Inflammatory macrophage (primary cell): ENCODE data around the gene STAG1.
"Not testable (repeated sequence)": the region's sequence is repeated elsewhere in the genome, so short reads cannot be mapped to it uniquely, and the experiment has no call there.

ENCODE experiments used
- DNase-seq, 2 donors: peaks; one replicate each; pipeline ENCODE4 v3.0.0-alpha.2; 2020 to 2022

The STAG1 gene

DNA sequence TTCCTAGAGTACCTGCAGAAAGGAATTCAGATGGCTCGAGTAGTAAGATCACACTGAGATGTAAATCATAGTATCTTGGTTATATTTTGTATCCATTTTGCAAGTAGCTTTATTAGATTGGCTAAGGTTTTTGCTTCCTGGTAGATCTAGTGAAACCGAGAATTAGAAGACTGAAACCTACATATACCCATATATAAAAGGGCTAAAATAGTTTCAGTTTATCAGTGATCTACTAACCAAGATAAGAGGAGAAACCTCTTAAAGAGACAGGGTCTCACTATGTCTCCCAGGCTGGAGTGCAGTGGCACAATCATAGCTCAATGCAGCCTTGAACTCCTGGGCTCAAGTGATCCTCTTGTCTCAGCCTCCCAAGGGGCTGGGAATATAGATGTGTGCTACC, 366.7 kb downstream of the STAG1 start:
- DNase-seq = no peak

DNA sequence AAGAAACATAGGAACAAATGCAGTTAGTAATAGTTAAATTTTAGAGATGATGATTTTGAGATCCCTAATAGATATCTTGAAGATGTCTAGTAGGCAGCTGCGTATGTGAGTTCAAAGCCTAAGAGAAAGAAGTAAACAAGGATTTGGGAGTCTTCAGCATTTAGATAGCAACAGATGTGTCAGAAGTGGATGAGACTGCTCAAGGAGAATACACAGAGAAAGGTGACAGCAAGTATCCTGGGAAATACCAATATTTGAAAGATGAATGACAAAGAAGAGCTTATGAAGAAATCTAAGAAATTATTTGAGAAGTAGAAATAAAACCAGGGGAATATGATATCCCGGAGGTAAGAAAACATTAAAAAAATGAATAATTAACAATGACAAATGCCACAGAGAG, 371.1 kb downstream of the STAG1 start:
- DNase-seq = no peak

DNA sequence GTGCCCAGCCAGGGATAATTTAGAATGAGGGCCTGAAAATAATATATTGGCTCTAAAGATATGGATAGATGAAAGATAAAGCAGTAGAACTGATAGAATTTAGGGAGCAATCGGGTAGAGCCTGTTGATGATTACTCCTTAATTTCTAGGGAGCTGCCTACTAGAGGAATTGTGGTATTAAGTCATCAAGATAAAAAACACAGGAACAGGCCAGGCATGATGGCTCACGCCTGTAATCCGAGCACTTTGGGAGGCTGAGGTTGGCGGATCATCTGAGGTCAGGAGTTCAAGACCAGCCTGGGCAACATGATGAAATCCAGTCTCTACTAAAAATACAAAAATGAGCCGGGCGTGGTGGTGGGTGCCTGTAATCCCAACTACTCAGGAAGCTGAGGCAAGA, 371.6 kb downstream of the STAG1 start:
- no peak for DNase-seq

DNA sequence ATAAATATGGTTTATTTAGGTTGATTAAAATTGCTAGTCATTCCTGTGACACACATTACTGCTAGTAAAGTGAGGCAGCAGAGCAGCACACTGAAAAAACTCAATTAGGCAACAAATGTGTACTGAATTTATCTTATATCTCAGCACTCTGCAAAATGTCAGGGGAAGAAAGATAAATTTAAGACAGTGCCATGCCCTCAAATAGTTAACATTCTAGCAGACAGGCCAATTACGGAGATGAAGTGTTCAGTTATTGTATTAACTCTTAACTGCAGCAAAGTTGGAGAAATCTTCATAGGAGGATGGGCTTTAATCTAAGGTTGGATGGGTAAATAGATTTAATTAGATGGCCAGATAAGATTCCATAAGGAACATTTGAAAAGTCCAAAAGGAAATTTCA, 374.2 kb downstream of the STAG1 start:
- no peak for DNase-seq

DNA sequence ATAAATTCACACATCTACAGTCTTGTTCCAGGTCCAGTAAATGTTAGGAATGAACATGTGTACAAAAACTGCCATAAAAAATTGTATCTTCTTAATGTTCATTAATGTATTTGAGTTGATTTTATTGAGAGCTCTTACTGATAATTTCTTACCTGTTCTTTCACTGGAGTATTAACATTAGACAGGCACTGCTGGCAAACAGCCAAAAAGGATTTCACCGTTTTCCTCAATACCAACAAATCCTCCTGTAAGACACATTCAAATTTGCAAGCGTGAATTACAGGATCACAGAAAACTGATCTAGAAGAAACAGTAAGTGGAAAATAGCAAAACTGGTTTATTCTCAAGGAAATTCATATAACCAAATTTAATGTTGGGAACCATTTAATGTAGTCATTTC, 374.7 kb downstream of the STAG1 start:
- no peak for DNase-seq

DNA sequence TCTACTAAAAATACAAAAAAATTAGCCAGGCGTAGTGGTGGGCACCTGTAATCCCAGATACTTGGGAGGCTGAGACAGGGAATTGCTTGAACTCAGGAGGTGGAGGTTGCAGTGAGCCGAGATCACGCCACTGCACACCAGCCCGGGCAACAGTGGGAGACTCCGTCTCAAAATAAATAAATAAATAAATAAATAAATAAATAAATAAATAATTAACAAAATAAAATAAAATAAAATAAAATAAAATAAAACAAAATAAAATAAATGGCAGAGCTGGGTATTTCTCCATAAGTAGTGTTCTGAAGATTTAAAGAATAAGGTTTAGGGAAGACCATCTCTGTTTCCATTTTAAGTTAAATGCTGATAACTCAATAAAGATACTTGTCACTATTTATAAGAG, 376.4 kb downstream of the STAG1 start:
- not testable (repeated sequence) for DNase-seq

DNA sequence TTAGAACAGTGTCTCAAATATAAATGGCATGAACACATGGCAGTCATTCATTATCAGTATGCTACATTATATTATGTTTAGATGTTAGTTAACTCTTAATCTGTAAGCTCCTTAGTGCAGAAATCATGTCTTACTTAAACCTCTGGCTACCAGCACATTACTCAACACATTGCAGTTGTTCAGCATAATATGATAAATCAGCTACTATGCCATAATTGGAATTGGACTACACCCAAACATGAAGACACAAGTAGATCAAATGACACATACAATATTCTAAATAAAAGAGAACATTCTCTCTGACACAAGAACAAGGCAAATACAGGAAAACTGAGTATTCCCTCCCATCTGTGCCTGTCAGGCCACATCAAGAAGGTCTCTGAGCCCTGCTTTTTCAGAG, 385.9 kb downstream of the STAG1 start:
- DNase-seq = no peak

DNA sequence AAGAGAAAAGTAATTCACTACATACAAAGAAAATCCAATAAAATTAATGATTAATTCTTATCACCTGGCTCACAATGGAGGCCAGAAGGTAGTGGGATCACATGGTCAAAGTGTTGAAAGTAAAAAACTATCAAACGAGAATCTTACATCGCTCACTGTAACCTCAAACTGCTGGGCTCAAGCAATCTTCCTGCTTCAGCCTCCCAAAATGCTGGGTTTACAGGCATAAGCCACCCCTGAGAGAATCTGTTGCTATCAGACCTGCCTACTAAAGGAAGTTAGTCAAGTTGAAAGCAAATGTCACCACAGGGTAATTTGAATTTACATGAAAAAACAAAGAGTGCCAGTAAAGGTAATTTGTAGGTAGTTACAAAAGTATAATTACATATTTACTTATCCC, 398.7 kb downstream of the STAG1 start:
- DNase-seq = no peak

DNA sequence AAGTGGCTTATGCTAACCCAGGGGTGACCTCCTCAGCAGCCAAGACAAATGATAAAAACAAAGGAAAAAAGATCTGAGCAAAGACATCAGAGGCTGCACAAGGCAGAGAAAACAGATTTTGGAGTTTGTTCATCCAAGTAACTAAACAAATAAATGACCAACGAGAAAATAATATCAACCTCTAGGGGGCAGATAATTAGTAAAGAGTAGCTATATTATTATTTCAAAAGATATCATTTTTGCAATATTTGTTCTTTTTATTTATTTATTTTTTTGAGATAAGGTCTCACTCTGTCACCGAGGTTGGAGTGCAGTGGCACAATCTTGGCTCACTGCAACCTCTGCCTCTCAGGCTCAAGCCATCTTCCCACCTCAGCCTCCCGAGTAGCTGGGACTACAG, 400.3 kb downstream of the STAG1 start:
- peak in 1 of 2 donors; percentile 10 for DNase-seq

DNA sequence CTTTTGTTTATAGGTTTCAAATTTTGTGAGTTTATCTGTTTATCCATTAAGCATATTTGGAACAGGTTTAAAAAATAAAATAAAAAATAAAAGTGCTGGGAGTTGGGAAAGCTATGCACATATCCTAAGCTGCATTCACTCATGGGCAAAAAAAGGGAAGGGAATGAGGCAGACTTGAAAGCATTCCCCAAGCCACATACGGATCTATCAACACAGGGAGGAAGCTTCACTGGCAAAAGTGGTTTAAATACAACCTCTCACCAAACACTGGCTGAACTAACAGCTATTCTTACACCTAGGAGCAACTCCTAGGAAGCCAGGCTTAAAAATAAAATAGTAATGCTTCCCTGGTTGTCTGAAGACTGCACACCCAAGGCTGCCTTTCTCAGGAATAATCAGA, 400.8 kb downstream of the STAG1 start:
- no peak for DNase-seq

DNA sequence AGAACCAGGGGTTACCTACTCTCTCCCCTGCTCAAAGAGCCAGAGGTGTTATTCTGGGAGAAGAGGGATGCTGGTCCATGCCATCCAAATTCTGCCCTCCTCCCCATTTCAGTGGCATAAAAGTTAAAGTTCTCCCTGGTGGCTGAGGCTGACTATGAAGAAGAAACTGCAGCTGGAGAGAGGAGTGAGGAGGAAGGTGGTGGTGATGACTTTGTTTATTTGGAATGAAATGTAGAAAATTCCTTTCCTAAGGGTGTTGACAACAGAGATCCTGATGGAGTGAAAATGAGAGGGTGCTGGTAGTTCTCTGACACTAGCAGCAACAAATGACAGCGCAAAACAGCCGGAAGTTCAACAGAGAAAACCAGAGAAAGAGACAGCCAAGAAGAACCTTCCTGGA, 401.6 kb downstream of the STAG1 start:
- DNase-seq = no peak

DNA sequence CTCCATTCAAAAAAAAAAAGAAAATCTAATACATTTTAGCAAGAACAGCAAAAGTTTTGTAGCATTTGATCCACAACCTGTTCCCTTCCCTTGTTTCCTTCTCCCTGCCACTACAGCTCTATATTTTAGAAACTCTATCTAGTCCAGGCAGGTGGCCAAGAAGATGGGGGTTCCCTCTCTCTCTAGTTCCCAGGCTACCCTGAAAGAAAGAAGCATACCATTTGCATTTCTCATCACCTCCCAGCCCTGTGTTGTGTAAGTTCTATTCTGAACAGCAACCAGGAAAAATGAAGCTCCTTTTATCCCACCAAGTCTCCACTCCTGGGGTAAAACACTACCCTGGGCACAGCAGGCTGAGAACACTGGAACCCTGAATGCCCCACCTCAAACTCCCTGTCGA, 402.0 kb downstream of the STAG1 start:
- no peak for DNase-seq

DNA sequence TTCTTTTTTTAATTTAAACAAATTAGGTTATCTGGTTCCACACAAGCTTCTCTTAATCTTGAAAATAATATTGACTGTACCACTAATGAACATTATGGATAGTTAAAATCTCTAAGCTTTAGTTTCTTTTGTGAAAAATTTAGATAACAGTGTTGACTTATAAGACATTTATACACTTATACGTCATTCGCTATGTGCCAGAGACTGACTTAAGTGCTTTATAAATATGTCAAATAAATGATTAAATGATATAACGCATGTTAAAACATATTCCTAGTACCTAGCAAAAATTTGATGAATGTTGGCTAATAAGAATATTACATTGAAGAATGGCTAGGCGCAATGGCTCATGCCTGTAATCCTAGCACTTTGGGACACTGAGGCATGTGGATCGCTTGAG, 405.7 kb downstream of the STAG1 start:
- no peak for DNase-seq

DNA sequence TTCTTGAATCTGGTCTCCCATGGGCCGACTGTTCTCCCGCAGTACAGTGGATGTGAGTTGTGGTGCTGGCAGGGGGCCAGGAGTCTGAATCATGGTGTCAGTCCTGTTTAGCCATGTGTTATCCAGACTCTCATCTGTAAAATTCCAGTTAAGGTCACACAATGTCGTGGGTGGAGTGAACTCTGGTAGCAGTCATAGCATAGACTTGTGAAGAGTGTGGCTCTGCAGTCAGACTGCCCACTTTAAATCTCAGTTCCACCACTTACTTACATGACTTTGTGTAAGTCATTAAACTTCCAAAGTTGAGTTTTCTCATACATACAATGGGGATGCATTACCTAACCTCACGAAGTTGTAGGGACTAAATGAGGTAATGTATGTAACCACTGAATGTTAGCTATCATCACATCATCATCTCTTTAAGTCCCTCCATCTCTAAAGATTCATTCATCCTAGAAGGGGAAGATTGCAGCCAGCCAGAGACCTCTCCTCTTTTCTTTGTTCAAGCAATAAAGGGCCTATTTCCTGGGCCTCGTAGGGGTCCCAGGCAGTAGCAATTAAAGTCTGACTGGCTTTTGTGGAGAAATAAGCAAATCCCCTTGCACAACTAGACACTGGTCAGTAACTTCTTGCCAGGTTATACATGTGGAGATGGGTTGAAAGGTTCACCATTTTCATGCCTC, 408.2 kb downstream of the STAG1 start:
- no peak for DNase-seq

DNA sequence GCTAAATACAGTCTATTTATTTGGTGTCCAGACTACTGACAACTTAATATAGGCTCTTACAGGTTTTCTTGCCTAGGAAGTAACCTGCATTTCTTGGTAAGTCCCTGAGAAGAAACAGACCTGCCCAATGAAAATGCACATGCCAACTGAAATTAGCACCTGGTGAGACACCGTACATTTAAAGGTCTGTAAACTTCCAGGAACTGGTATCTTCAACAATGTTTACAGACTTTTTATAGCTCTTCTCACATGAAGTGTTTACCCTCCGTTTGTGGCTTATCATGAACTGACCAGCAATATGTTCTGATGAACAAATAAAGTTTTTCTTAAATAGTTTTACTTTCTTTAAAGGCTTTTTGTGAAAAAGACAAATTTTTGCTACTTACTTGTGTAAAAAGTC, 408.7 kb downstream of the STAG1 start:
- DNase-seq = no peak

DNA sequence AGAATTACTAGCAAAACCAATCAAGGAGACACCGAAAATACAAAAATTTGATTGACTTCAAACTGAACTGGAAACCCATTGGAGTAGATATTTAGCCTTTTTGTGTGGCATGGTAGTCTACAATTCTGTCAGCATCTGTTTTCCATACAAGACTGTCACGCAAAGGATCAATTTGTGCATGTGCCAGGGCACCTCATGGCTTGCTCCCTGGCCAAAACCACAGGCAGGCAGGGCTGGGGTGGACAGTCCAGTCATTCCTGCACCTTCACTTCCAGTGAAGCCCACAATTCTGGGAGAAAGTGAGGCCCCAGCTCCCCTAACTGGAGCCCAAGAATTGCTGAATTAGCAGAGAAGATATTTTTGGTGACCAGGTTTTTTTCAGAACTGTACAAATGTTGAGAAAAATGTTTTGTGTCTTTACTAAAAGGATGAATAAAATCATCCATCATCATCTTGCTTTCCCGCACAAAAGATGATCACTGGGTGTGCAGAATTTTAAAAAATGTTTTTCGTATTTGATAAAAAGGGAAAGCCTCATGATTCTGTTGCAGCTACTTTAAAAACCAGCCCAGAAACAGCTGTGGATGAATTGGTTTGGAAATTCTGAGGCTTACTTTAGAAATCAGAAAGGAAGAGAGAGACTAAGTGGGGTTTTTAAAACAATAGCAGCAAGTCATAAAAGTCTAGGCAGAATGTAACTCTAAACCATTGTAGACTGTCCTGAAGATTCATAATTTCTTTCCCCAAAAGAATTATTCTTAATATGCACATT, 415.7 kb downstream of the STAG1 start:
- DNase-seq = no peak

DNA sequence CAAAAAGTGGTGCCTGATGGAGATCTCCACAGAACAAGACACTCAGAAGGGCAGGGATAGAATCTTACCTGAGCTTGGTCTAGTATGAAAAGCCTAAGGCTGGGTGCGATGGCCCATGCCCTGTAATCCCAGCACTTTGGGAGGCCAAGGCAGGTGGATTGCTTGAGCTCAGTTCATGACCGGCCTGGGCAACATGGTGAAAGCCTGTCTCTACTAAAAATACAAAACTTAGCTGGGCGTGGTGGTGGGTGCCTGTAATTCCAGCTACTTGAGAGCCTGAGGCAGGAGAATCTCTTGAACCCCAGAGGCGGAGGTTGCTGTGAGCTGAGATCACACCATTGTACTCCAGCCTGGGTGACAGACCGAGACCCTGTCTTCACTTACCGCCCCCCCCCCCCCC, 417.5 kb downstream of the STAG1 start:
- not testable (repeated sequence) for DNase-seq

DNA sequence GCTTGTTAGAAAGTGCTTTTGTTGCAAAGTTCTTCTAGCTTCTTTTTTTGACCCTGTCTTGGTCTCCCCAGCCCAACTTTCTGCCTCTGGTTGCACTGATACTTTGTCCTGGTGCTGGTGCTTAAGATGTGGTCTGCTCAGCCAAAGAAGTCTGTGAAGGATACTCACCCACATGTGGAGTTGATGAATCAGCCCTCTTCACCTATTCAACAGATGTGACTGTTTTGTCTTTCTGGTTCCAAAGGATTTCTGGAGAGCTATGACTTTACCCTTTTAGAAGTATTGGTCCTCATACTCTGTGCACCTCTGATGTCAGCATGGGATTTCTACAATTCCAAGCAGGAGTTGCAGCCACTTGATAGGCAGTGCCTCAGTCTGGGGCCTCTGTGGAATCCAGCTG, 418.0 kb downstream of the STAG1 start:
- no peak for DNase-seq

DNA sequence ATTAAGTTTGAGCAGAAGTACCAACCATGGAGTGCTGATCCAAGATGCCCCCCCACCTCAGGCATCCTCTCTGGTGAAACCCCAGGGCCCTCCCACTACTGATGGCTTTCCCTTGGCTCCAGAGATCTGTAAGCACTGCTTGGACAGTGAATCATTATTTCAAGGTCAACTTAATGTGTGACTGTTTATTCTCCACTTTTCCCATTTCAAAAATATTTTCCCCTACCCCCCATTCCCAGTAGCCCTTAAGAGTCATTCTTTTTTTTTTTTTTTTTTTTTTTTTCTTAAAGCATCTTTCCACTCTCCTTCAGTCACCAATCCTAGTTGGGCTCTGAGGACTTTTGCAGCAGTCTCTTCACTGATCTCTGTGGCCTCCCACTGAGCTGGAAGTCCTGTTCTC, 419.4 kb downstream of the STAG1 start:
- no peak for DNase-seq

DNA sequence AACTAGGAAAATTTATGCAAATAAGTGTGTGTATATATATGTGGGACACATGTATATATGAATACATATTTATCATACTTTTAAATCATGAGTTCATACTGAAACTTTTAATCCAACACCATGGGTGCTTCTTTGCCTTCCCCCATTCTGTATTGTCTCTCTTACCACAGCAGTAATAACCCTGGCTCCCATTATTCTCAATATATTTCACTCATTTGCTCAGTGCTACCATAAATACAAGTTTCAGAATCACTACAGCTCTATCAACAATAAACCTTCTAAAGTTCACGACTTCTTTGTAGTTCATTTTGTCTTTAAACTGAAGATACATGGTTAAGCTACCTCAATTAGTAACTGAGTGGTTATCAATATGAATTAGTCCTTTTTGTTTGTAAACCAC, 419.9 kb downstream of the STAG1 start:
- no peak for DNase-seq

DNA sequence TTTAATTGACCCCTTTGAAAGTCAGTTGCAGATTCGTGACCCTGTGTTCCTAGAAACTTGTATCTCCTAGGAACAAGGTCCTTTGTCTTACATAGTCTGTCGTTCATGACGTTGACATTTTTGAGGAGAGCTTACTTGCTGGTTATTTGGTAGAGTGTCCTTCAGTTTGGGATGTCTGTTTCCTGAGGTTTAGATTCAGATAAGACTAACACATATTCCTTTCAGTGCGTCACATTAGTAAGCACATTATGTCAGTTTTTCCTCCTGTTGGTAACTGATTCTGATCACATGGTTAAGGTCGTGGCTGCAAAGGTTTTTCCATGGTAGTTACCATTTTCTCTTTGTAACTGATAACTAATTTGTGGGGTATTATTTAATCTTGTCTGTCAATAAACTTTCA, 421.3 kb downstream of the STAG1 start:
- DNase-seq = no peak

DNA sequence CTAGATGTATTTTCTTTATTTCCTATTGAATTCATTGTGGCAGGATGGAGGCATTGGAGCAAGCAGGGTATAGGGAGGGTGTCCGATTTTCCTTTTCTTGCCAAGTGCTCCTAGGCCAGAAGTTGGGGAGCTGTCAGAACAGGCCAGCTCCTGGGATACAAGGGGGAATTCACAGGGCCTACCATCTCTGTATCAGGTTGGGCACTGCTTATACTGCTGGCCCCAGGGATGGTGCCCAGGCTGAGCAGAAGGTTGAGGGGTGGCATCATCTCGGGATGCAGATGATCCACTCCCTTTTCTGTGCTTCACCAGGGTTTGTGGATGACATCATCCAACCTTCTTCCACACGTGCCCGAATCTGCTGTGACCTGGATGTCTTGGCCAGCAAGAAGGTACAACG, 422.6 kb downstream of the STAG1 start:
- no peak for DNase-seq

DNA sequence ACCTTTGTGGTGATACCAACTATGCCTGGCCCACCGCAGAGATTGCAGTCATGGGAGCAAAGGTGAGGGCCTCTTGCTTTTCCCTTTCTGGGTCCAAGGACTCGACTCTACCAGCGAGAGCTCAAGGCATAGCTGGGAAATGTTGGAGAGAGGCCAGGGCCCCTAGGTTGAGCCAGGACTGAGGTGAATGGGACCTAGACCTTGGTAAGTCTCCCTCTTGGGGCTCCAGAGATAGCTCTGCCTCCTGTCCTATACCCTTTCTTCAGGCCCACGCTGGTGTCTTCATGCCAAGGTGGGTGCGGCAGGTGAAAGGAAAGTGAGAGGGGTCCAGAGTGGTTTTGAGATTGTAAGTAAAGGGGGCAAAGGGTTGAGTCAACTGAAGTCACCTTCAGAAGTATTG, 424.5 kb downstream of the STAG1 start:
- DNase-seq = no peak

DNA sequence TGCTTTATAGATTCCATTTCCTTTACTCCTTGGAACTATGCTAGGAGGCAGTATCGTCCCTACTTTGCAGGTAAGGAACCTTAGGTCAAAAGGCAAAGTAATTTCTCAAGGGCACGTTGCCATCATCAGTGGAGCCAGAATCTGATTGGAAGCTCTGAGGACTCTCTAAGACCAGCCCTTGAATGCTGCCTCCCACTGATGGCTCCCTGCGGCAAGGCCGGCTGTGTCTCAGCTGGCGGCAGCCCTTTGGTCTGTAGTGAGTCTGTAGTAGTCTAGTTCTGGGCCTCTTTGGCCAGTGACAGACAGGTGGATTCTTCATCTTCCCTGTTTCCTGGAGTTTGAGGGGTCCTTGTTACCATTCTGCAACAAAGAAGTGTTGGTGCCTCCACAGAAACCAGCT, 425.9 kb downstream of the STAG1 start:
- no peak for DNase-seq

DNA sequence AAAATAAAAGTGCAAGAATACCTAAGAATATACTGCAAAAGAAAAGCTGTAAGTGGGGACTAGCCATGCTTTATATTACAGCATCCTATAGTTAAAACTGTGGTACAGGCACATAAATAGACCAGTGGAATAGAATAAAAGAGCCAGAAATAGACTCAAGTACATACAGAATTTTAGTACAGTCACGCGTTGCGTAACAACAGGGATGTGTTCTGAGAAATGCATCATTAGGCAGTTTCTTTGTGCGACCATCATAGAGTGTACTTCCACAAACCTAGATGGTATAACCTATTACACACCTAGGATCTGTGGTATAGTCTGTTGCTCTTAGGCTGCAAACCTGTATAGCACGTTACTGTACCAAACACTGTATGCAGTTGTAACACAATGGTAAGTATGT, 440.2 kb downstream of the STAG1 start:
- no peak for DNase-seq
